ENCODE results near the gene LRMDA.

The LRMDA gene

GRCh38 chr10:76074659-76075058, 643.2 kb downstream of the LRMDA start:
- no peak for DNase-seq

GRCh38 chr10:76080451-76080850, 649.0 kb downstream of the LRMDA start:
- DNase-seq: no peak

DNA sequence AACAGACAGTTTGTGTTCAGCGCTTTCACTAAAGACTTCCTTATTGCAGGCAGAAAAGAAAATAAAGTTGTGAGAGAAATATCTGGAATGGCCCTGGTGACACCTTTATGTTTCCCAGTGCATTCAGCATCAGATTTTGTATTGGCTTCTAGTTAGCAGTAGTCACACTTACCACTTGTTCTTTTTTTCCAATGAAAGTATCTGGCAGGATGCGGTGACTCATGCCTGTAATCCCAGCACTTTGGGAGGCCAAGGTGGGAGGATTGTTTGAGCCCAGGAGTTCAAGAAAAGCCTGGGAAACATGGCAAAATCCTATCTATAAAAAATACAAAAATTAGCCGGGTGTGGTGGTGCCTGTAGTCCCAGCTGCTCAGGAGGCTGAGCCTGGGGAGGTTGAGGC, 649.6 kb downstream of the LRMDA start:
- no peak for DNase-seq

DNA sequence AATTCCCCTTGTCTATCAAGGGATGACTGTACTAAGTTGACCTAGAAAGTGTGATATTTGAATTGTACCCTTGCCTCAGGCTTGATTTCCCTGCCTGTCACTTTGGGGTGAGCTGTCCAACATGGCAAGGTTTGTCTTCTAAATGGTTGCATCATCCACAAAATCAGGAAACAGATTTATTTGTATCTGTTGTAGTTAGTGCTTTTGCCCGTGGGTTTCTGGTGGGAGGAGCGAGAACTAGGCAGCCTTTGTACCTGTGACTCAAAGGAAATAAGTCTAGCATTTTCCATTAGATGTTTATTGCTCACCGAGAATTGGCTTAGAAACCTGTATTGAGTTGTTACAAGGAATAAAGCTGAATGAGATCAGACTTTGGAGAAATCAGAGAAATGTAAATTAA, 650.8 kb downstream of the LRMDA start:
- DNase-seq: no peak

- no peak for DNase-seq
These were observed 651.5 kb downstream of the LRMDA start for GRCh38 chr10:76082956-76083355.

GRCh38 chr10:76085002-76085816, 653.8 kb downstream of the LRMDA start:
- no peak for DNase-seq

DNA sequence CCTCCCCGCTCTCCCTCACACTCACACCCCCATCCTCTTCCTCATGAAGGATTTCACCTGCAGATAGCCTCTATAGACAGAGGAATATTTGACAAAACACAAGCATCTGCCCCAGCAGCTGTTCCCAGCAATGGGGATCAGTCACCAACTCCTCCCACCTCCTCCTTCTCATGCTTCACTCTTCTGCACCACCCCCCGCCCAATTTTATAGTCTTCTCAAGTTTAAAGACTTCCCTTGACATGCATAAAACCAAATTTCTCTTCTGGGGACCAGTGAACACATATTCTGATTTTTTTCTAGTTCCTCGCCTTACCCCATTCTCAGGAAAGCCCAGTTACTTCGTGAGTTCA, 654.4 kb downstream of the LRMDA start:
- DNase-seq: no peak

DNA sequence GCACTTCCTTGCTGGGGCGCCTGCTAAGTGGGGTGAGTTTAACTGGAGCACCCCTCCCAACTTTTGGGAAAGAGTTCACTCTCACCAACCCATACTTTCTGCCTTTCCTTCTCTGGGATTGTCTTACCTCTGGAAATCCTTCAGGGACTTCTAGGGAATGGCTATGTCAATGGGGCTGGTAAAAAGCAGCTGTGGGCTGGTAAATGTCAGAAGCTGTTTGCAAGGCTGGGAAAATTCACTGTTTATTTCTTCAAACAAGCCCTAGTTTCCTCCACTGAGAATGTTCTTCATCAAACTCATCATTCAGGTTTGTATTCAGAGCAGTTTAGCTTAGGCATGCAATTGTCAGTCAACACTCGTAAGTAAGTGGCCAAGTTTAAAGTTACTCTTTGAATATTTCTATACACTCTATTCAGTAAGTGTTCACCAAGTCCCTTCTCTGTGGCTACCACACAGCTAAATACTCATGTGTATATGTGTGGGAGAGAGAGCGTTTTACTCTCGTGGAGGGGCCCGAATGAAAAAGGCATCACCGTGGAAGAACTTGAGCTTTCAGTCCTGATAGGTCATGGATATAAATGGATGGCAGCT, 654.8 kb downstream of the LRMDA start:
- DNase-seq: no peak

- DNase-seq: no peak
These were observed 655.6 kb downstream of the LRMDA start for GRCh38 chr10:76086761-76087639.

DNA sequence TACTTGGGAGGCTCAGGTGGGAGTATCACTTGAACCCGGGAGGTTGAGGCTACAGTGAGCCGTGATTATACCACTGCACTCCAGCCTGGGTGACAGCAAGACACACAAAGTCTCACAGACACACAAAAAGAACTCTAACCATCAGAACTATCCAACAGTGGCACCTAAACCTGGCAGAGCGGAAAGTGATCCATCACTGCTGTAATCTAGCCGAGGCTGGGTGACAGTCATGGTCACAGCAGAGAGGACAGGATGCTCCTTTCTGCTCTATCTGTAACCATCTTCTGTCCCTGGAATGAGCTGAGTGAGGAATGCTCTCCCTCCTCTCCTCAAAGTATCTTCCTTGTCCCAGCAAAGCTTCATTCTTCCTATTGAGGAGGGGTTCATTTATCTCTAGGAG, 656.6 kb downstream of the LRMDA start:
- DNase-seq: no peak

- DNase-seq: no peak
These were observed 657.6 kb downstream of the LRMDA start for GRCh38 chr10:76088980-76089379.

GRCh38 chr10:76089556-76090180, 658.2 kb downstream of the LRMDA start:
- no peak for DNase-seq

DNA sequence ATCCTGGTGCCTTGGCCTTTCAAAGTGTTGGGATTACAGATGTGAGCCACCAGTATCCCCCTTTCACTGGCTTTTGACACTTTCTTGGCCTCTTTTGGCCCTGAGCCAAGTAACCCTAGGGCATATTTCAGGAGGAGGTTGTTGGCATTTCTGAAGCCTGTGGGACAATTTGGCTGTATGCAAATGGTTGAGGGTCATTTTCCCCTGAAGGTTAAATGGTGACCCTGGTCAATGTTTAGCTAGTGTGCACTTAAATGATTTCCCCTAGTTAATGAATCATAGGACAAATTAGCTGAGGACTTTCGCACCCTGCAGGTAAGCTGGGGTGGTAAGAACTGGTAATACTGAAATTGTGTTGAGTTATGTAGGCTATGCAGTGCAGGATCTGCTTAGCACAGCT, 660.5 kb downstream of the LRMDA start:
- DNase-seq: no peak

DNA sequence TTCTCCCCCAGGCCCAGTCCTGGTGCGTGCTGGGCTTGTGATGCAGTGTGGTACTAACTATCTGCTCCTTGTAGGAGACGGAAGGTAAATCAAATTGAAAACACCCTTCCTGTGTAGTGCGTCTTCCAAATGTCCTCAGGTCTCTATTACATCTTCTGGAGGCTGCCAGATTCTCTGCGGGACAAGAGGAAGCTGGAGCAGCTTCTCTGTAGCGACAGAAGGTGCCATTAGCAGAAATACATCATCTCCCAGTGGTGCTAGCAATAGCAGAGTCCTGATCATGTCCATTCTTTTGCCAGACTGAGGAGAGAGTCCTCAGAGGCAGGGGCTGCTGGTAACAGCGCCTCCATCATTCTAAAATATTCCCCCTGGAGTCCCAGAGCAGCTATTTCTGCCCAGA, 675.2 kb downstream of the LRMDA start:
- DNase-seq: no peak

GRCh38 chr10:76108563-76109359, 677.3 kb downstream of the LRMDA start:
- DNase-seq: no peak

GRCh38 chr10:76111404-76111803, 680.0 kb downstream of the LRMDA start:
- no peak for DNase-seq

GRCh38 chr10:76111986-76112825, 680.8 kb downstream of the LRMDA start:
- DNase-seq: no peak

GRCh38 chr10:76112826-76113150, 681.4 kb downstream of the LRMDA start:
- no peak for DNase-seq

DNA sequence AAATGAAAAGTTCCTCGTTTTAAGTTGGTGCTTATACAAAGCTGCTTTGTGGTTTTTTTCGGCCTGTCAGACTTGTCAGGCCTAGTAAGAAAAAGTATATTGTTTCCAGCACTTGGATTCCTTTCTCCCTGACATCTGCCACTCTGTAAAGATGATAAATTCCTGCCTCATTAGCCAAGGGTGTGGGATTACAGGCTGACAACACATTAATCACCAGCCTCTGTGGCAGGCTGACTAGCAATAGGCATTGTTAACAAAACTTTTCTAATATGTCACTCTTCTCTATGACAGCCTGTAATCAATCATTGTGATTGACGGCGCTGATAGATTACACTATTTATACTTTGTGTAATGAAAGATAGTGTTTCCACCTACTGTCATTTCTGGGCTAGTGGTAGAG, 682.5 kb downstream of the LRMDA start:
- no peak for DNase-seq

DNA sequence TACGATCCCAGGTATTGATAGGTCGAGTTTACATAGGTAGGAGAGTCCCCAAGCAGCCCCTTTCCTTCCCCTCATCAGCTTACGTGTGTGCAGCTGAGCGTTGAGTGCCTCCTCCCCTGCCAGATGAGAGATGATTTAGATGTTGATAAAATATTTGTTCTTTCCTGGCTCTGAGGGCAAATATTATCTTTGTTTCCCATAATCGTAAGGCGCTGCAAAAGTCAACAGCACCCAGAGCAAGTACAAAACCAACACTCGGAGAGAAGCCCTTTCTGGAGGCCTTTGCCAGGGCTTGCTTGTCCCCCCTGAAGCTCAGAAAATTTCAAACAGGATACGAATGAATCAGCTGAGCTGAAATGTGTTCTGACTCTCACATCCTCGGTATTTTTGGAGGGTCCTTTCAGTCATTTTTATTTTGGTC, 683.2 kb downstream of the LRMDA start:
- DNase-seq: no peak

- DNase-seq: no peak
These were observed 683.7 kb downstream of the LRMDA start for GRCh38 chr10:76115131-76115470.
